GM19035 (cell line): ENCODE data around the gene SAMD10.
"Not testable (repeated sequence)": the region's sequence is repeated elsewhere in the genome, so short reads cannot be mapped to it uniquely, and the experiment has no call there.

Source experiments
- ATAC-seq: cut with Tn5 transposase; IDR thresholded peaks from one replicate; pipeline ENCODE4 v1.9.1; 2021; ENCODE audit not compliant: unreplicated experiment

The SAMD10 gene

DNA sequence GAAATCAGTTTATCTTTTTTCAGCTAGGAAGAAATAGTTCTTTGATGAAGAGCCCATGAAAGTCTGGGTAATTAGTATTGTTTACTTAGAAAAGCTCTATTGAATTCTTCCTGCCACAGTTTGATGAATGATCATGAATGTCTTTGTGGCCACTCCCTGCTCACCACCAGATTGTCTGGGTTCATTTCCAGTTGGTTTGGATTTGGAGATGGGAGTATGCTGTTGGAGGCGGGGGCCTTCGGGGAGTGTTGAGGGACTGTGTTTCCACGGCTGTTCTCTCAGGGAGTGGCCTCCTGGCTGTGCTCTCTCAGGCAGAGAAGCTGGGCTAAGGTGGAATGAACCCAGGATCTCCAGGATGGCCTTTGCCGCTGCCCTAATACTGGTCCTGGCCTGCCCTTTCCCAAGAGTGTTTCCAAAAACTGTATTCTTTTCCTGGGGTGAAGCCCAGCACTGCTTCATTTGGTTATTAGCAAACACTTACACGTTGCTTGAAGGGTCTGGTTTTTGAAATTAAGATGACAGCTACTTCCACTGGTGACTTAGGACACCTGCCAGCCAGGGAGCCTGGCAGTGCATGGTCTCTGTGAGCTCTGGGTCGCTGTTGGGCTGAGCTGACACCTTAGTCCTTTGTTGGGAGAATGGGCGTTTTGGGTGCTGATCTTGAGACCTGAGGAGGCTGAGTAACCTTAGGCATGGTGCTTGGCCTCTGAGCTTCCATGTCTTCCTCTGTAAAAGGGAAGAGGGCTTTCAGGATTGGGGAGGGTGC lies 24.7 kb upstream of the SAMD10 start:
- no peak for ATAC-seq

DNA sequence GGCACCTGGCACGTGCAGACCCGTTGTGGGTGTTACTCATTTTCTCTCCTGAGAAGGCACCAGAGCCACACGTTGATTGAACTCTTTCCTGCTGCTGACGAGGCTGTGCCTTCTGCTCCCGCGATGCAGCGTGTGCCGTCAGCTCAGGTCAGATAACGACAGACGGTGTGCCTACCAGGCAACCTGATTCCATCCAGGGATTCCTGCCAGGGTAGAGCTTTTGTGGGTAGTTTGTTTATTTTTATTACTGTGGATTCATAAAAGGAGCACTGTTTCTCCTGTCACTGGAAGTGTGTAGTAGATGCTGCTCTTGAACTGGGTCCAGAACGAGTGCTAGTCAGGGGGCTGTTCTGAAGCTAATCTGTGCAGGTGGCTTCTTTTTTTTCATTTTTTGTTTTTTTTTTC lies 22.2 kb upstream of the SAMD10 start:
- no peak for ATAC-seq

DNA sequence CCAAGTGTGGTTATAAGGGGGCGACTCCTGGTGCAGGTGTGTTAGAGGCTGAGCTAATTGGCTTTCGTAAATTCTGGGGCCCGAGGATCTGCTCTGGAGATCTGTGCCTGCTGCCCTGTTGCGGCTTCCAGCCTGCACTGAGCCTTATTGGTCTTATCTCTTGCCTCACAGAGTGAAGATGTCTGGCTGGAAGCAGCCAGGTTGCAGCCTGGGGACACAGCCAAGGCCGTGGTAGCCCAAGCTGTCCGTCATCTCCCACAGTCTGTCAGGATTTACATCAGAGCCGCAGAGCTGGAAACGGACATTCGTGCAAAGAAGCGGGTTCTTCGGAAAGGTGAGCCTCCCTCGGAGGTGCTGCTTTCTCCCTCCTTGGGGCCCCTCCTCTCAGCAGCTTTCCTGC lies 21.5 kb upstream of the SAMD10 start:
- no peak for ATAC-seq

DNA sequence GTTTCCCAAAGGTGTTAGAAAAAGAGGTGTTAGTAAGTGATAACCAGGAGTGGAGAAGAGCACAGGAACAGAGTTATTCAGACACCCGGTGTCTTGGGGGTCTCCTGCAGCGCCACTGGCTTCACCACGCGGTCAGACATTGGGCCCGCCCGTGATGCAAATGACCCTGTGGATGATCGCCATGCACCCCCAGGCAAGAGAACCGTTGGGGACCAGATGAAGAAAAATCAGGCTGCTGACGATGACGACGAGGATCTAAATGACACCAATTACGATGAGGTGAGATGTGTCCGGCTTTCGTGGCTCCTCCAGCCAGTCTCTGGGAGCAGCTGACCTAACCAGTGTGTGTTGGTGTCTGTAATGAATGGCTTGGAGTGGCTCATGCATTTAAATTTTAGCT lies 3.5 kb upstream of the SAMD10 start:
- no peak for ATAC-seq

DNA sequence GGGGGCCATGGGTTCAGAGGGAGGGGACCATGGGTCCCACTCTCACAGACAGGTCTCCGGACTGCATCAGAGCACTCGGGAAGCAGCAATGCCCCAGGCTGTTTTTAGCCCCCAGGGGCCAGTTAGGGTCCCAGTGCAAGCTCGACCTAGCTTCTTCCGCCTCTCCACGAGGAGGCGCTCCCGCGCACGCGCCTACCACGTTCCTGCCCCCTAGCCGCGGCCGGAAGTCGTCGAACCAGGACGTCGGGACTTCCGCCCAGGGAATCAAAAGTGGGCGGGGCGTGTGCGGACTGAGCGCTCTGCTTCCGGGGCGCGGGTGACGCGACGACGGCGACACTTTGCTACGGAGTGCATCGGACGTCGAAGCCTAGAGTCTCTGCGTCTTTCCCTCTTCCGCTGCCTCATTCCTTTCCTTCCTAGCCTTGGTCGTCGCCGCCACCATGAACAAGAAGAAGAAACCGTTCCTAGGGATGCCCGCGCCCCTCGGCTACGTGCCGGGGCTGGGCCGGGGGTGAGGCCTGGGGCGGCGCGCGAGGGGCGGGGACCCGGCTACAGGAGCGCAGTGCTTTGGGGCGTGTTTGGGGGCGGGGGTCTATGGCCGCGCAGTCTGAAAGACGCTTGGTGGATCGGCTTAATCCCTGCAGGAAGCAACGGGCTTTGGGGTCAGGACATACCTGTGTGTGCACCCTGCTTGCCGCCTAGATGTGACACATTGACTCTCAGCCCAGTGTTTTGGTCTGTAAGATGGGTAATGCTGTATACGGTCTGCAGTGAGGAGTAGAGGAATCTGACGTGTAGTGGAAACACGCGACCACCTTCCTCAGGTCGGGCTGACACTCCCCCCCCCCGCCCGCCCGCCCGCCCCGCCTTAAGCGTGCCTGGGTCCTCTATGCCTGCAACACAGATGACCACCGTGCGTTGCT lies 1.6 kb upstream of the SAMD10 start, which contains the start of gene PRPF6:
Gene PRPF6 (plus strand): TSS at position 327 of the 923 bp plus-strand sequence. CDS start 114 bp downstream, at position 441.
- peak; percentile 66 for ATAC-seq

DNA sequence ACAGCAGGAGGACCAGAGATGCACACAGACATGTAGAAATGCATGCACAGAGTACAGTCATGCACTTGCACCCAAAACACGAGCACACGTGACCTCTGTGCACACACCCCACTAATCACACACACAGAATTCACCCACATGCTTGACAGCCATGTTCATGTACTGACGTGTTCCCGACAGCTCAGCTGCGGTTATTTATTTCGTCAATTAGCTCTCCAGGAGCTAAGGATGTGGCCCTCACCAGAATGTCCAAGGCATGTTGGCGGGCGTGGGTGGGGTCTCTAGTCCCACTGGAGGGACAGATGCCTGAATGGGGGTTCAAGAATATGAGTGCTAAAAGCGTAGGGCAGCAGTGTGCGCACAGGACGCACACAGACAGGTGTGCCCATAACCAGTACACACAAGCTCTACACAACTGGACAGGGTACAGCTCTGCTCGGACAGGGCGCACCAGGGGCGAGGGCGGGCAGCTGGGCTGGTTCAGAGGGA lies 919 bp upstream of the SAMD10 start:
- peak; percentile 25 for ATAC-seq

DNA sequence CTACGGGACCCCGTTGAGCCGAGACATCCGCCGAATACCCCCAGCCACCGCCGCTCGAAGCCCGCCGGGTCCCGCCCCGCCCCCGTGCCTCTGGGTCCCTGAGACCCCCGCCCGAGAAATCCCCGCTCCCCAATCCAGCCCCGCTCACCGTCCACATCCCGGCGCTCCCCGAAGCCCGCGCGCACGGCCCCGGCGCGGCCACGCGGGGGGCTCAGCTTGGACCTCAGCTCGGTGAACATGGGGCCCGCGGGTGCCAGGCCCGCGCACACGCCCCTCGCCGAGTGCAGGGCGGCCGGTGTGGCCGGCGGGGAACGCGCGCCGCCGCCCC lies 249 bp downstream of the SAMD10 start:
- no peak for ATAC-seq

DNA sequence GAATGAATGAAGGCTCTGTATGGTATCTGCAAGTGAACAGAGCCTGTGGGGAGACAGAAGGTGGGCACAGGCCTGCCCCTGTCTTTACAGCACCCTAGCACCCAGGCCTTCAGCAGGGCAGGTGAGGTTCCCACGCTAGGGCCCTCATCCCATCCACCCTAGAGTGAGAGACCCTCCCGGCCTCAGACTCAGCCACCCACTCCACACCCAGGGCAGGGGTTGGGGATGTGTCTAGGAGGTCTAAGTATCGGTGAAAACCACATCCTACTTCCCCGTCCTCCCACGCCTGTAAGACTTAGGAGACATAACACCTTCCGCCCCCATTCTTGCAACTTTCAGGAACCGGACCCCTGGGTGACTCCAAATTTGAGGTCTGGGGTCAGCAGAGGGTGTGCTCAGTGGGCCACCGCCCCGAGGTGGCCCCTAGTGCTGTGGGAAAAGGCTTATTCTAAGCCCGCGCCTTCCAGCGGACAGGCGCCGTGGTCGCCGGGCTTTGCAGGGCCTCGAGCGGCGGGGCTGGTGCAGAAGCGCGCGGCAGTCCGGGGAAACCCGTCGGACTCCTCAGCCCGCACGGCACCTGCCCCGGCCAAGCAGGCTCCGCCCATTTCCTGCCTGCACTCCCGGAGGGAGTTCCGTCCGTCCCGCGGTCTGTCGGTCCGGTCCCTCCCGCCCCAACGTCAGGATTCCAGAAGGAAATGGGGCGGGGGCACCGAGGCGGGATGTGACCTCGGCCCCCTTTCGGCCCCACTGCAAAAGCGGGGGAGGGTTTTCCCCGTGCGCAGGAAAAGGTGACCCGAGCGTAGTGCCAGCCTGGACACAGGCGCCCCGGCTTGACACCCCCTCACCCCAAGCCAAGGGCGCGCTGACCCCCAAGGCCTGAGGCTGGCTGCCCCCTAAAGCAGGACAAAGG lies 868 bp downstream of the SAMD10 start:
- no peak for ATAC-seq

DNA sequence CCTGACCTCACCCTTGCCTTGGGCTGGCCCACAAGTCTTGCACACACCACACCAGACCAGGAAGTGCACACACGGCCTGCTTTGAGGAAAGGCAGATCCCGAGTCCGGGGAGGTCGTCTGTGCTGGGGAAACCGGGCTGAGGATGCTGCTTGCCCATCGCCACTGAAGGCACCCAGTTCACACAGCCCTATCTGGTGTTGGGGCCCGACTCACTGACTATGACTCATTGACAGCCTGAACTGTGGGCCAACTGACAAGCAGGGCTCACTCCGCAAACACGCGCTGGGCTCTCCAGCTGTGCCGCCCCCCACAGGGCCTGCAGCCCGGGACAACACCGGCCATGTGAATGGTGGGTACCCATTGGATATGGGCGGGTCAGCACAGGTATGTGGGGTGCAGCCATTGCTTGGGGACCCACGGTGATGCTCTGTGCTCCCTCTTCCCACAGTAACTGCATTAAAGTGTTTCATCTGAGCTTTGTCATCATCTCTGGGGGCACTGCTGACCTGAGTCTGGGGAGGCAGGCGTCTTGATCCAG lies 1.6 kb downstream of the SAMD10 start:
- no peak for ATAC-seq

DNA sequence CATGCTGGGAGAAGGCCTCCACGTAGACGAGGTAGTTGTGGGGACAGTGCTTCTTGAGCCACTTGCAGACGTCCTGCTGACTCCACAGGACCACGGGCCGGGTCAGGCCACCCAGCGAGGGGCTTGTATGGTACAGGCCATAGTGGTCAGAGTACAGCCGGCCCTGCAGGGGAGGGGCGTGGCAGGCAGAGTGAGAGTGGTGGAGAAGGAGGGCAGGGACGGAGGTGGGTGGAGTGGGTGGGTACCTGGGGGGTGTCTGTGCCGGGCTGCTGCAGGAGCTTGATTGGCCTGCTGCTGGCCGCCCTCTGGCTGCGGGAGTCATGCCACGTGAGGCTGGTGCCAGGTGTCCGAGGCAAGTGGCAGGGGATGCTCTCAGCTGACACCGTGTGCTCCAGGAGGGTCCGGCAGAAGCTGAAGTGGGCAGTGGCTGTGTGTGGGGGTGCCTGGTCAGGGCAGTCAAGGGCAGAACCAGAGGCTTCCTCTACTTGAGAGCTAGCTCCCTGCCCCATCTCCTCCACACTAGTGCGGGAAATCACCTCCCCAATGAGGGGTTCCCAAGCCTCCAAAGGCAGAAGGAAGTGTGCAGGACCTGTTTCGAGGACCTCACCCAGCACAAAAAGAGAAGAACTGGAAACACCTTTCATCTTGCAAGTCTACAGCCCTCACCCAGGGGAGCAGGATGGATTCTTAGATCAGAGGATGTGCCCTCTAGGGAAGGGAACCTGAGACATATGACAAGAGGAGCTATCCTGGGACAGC lies 2.3 kb downstream of the SAMD10 start:
- ATAC-seq: no peak

DNA sequence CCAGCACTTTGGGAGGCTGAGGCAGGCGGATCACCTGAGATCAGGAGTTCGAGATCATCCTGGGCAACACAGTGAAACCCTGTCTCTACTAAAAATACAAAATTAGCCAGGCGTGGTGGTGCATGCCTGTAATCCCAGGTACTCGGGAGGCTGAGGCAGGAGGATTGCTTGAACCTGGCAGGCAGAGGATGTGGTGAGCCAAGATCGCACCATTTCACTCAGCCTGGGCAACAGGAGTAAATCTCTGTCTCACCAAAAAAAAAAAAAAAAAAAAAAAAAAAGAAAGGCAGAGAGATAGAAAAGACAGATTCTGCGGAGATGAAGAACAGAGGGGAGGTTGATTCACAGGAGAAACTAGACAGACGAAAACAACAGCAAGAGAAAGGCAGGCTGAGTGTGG lies 2.9 kb downstream of the SAMD10 start:
- ATAC-seq: not testable (repeated sequence)

DNA sequence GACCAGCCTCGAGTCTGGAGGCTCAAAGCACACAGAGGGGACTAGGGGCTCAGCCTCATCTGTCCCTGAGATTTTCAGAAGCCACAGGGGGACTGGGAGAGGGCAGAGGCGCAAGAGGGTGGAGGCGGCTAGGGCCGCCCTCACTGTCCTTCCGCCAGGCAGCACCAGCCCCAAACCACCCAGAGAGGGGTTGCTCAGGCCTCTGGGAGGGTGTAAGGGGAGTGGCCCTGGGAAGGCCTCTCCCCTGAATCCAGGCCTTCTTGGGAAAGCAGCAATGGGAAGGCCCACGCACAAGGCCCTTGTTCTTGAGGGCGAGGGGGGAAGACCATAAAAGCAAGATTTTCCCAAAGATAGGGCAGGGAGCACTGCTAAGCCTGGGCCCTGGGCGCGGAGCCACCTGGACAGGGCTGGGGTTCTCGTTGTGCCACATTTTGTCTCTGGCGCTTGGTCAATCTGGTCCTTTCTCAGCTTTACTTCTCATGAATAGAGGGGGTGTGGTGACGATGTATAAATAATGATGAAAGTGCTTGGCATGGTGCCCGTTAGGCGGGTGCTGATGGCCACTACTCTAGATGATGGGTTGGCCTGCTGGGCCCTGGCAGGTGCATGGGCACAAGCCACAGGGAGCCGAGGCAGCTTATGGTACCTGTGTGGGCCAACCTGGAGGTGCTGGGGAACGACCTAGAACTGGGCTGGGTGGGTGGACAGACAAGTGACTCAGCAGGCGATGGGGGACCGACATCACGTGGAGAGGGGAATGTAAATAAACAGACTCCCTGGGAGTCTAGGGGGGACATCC lies 4.8 kb downstream of the SAMD10 start:
- ATAC-seq: no peak

DNA sequence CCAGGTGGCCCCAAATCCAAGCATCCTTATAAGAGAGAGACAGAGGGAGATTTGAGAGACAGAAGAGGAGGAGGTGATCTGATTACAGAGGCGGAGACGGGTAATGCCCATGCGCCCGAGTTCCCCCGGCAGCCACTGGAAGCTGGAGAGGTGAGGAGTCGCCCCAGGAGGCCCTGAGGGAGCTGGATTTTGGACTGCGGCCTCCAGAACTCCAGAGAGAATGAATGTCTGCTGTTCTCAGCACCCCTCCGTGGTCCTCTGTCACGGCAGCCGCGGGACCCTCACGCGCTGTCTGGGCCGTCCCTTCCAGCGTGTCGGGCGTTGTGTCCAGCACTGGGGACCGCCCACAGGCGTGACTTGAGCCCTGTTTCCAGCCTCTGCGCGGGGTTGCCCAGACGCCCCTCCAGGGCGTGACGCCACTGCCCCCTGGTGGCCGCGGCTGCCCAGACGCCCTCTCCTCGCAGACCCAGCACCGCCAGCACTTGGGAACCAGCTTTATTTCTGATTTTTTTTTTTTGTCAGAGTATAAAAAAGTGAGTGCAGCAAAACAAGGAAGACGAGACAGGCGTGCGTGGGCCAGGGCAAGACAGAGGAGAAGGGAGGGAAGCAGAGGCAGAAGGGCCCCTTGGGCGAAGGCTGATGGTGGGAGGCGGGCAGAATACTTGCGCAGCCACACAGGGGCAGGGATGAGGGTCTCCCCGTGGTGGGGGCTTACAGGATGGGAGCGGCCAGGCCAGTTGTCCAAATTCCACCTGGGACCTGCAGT lies 5.6 kb downstream of the SAMD10 start:
- ATAC-seq: peak; percentile 37

DNA sequence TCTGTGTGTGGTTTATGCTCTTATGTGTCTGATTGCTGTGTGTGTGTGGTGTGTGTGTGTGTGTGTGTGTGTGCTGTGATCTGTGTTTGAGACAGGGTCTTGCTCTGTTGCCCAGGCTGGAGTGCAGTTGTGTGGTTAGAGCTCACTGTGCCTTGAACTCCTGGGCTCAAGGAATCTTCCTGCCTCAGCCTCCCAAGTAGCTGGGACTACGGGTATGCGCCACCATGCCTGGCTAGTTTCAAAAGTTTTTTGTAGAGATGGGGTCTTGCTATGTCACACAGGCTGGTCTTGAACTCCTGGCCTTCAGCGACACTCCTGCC lies 6.3 kb downstream of the SAMD10 start:
- no peak for ATAC-seq

DNA sequence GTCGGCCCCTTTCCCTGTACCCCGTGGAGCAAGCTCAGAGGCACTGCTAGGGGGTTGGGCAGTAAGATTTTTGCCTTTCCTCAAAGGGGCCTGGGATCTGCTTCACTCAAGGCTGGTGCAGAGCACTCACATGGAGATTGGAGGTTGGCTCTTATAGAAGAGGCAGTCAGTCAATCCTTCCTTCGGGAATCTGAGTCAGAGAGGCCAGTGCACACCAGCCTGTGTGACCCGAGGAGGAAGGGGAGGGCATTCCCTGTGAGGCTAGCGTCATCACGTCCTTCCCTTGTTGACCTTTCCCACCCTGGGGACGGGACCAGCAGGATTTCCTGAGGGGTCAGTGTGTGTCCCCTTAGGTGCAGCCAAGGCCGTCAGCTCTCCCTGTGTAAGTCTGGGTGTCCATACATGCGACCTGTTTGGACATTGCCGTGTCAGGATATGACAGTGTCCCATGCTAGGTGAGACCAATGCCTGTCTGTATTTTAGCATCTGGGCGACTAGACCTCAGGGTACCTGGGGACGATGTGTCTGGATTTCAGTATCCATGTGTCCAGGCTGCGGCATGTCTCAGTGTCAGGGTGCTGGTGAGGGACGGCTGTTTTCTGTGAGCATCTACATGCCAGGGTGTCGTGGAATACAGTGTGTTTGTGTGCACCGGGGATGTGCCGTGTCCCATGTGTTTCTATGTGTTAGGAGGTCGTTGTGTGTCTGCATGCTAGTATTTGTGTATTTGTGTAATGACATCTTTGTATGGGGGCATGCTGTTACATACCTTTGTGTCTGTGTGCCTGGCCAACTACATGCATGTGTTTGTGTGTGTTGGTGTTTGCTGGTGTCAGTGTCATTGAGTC lies 6.9 kb downstream of the SAMD10 start:
- ATAC-seq: no peak

DNA sequence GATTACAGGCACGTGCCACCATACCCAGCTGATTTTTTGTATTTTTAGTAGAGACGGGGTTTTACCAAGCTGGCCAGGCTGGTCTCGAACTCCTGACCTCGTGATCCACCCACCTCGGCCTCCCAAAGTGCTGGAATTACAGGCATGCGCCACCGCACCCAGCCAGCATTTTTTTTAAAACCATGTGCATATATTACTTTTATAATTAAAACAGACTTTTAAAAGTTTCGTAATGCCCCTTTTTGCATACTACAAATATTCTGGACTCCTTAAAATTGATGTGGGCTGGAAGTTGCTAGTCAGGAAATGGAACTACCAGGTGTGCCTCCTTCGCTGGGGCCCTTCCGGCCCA lies 7.5 kb downstream of the SAMD10 start:
- not testable (repeated sequence) for ATAC-seq

DNA sequence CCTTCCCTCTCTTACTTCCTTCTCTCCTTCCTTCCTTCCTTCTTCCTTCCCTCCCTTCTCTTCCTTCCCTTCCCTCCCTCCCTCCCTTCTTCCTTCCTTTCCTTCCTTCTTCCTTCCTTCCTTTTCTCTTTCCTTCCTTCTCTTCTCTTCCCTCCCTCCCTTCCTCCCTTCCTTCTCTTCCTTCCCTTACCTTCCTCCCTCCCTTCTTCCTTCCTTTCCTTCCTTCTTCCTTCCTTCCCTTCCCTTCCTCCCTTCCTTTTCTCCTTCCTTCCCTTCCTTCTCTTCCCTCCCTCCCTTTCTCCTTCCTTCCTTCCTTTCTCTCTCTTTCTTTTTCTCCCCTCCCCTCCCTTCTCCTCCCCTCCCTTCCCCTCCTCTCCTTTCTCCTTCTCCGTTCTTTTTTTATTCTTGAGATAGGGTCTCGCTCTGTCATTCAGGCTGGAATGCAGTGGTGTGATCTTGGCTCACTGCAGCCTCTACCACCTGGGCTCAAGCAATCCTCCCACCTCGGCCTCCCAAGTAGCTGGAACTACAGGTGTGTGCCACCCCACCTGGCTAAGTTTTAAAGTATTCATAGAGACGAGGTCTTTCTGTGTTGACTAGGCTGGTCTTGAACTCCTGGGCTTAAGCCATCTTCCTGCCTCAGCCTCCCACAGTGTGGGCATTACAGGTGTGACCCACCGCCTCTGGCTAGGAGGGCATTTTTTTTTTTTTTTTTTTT lies 8.6 kb downstream of the SAMD10 start:
- ATAC-seq: no peak
